OCI-LY1 (cell line): ENCODE results near the gene INSYN2A.

Experiments used
- H2AFZ ChIP-seq: fragments of 200-600 bp; sonication (generic), shearing (Covaris generic); 2 replicates; pipeline ENCODE4 v1.6.0; 2014; ENCODE audit warnings: antibody characterized with exemption, mild to moderate bottlenecking, low read length
- H3F3A ChIP-seq: fragments of 200-600 bp; sonication (generic), shearing (Covaris generic); 2 replicates; pipeline ENCODE4 v1.6.0; 2014; ENCODE audit warnings: mild to moderate bottlenecking, antibody characterized with exemption, low read length, moderate library complexity; ENCODE audit not compliant: insufficient read depth
- H3K27ac ChIP-seq: fragments of 200-600 bp; sonication (generic); 2 replicates; pipeline ENCODE4 v1.5.1; 2014; ENCODE audit warnings: low read length, mixed run types, mild to moderate bottlenecking, low read depth; ENCODE audit not compliant: poor library complexity, severe bottlenecking
- H3K27me3 ChIP-seq: fragments of 200-600 bp; sonication (generic); 2 replicates; pipeline ENCODE4 v1.6.0; 2014; ENCODE audit warnings: antibody characterized with exemption, mild to moderate bottlenecking, low read length, moderate library complexity; ENCODE audit not compliant: insufficient read depth
- H3K36me3 ChIP-seq: fragments of 200-600 bp; sonication (generic); 2 replicates; pipeline ENCODE4 v1.6.1; 2014; ENCODE audit warnings: mild to moderate bottlenecking, antibody characterized with exemption, low read length, moderate library complexity, mixed read lengths; ENCODE audit not compliant: insufficient read depth
- H3K4me1 ChIP-seq: fragments of 200-600 bp; sonication (generic); 2 replicates; pipeline ENCODE4 v1.5.1; 2014; ENCODE audit warnings: mild to moderate bottlenecking, low read length, moderate library complexity; ENCODE audit not compliant: insufficient read depth, severe bottlenecking
- H3K4me2 ChIP-seq: fragments of 200-600 bp; sonication (generic), shearing (Covaris generic); 2 replicates; pipeline ENCODE4 v1.6.1; 2014; ENCODE audit warnings: low read length
- H3K4me3 ChIP-seq: fragments of 200-600 bp; sonication (generic); 2 replicates; pipeline ENCODE4 v1.5.1; 2014; ENCODE audit warnings: low read length, low read depth, mild to moderate bottlenecking, mixed read lengths; ENCODE audit not compliant: poor library complexity, severe bottlenecking
- H3K79me2 ChIP-seq: fragments of 200-600 bp; shearing (Covaris generic); 2 replicates; pipeline ENCODE4 v1.6.1; 2016; ENCODE audit warnings: mixed run types, low read length, mixed read lengths; ENCODE audit not compliant: insufficient read depth
- H3K9ac ChIP-seq: fragments of 200-600 bp; sonication (generic), shearing (Covaris generic); 2 replicates; pipeline ENCODE4 v1.6.1; 2014; ENCODE audit warnings: mild to moderate bottlenecking, low read length, mixed read lengths
- H3K9me2 ChIP-seq: fragments of 200-600 bp; sonication (generic), shearing (Covaris generic); 2 replicates; pipeline ENCODE4 v1.6.1; 2014; ENCODE audit warnings: low read depth, mild to moderate bottlenecking, low read length, mixed read lengths
- H3K9me3 ChIP-seq: fragments of 200-600 bp; shearing (Covaris generic); 2 replicates; pipeline ENCODE4 v1.6.1; 2014; ENCODE audit warnings: low read length, mixed read lengths
- H4K20me1 ChIP-seq: fragments of 200-600 bp; sonication (generic), shearing (Covaris generic); 2 replicates; pipeline ENCODE4 v1.6.0; 2016; ENCODE audit warnings: mild to moderate bottlenecking, low read length; ENCODE audit not compliant: insufficient read depth
- CTCF ChIP-seq: fragments of 200-600 bp; sonication (generic), shearing (Covaris generic); IDR thresholded peaks from 2 replicates; pipeline ENCODE4 v1.5.1; 2017; ENCODE audit warnings: mild to moderate bottlenecking, antibody characterized with exemption, low read length, moderate library complexity, mixed read lengths
- EZH2 ChIP-seq: fragments of 200-600 bp; sonication (generic), shearing (Covaris generic); IDR thresholded peaks from 2 replicates; pipeline ENCODE4 v1.8.0; 2017; ENCODE audit warnings: borderline replicate concordance, mixed run types, mild to moderate bottlenecking, antibody characterized with exemption, low read length, moderate library complexity, mixed read lengths

INSYN2A gene

GRCh38 chr10:127186813-127187212, 9.6 kb downstream of the INSYN2A start:
- no peak for TF ChIP-seq EZH2
- no peak for TF ChIP-seq CTCF
- no peak overlapping the region for H2AFZ ChIP-seq
- H3K9me2 ChIP-seq, result no peaks in the 10 kb centered on the region
- H3K79me2 ChIP-seq, result no peaks in the 10 kb centered on the region
- no peaks in the 10 kb centered on the region for H3K9me3 ChIP-seq
- no peak overlapping the region for H3K27ac ChIP-seq
- H3K4me3 ChIP-seq, result no peak overlapping the region
- H3F3A ChIP-seq, result no peaks in the 10 kb centered on the region
- no peak overlapping the region for H3K9ac ChIP-seq
- H3K4me1 ChIP-seq, result no peaks in the 10 kb centered on the region
- H3K4me2 ChIP-seq, result no peak overlapping the region
- H4K20me1 ChIP-seq, result no peaks in the 10 kb centered on the region
- no peaks in the 10 kb centered on the region for H3K36me3 ChIP-seq
- H3K27me3 ChIP-seq, result no peaks in the 10 kb centered on the region

- H4K20me1 ChIP-seq, result no peaks in the 10 kb centered on the region
- H3K27ac ChIP-seq, result no peak overlapping the region
- no peak overlapping the region for H3K4me3 ChIP-seq
- H3F3A ChIP-seq, result no peaks in the 10 kb centered on the region
- no peaks in the 10 kb centered on the region for H3K36me3 ChIP-seq
- no peaks in the 10 kb centered on the region for H3K27me3 ChIP-seq
- H3K9me3 ChIP-seq, result no peaks in the 10 kb centered on the region
- no peak overlapping the region for H3K4me2 ChIP-seq
- H3K9me2 ChIP-seq, result no peaks in the 10 kb centered on the region
- H2AFZ ChIP-seq, result no peak overlapping the region
- no peak overlapping the region for H3K9ac ChIP-seq
- TF ChIP-seq CTCF (no peak), EZH2 (no peak)
- no peaks in the 10 kb centered on the region for H3K4me1 ChIP-seq
- H3K79me2 ChIP-seq, result no peaks in the 10 kb centered on the region
Measured at GRCh38 chr10:127184582-127184981, 11.8 kb downstream of the INSYN2A start.

- Histone ChIP-seq H3K27ac (no peak overlapping the region), H3K9me3 (no peaks in the 10 kb centered on the region), H3K79me2 (no peaks in the 10 kb centered on the region), H3F3A (no peaks in the 10 kb centered on the region), H3K4me2 (no peak overlapping the region), H3K36me3 (no peaks in the 10 kb centered on the region), H3K4me3 (no peak overlapping the region), H3K9me2 (no peaks in the 10 kb centered on the region), H3K9ac (no peak overlapping the region), H2AFZ (no peak overlapping the region), H4K20me1 (no peaks in the 10 kb centered on the region), H3K27me3 (no peaks in the 10 kb centered on the region), H3K4me1 (no peaks in the 10 kb centered on the region)
- TF ChIP-seq EZH2 (no peak), CTCF (no peak)
Measured at GRCh38 chr10:127182161-127182560, 14.2 kb downstream of the INSYN2A start.
